Breast epithelium (tissue), 4 donors: Measurements from ENCODE around the gene ARHGAP27. TPM values are rescaled to one million over a fixed set of nuclear protein-coding genes. Genes with fewer than 3 reads are reported as not detected.
A peak's percentile ranks its signal among the peaks of the same experiment; 100 is the strongest.

Experiments
- DNase-seq, 2 donors: peaks; one replicate each; pipeline ENCODE4 v3.0.0-alpha.2; 2019; ENCODE audit warnings: low spot score in 2 of 2
- H3K27ac ChIP-seq, 2 donors: fragments of 200-600 bp; sonication (generic) in 1 of 2; one replicate each; pipeline ENCODE4 v1.5.1; 2016 to 2019; ENCODE audit warnings: mild to moderate bottlenecking in 1 of 2
- H3K27me3 ChIP-seq, 2 donors: fragments of 200-600 bp; sonication (generic) in 1 of 2; one replicate each; pipeline versions ENCODE4 v1.5.1 to v1.6.0; 2017 to 2019; ENCODE audit warnings: control low read depth in 1 of 2, mild to moderate bottlenecking in 1 of 2
- H3K36me3 ChIP-seq: fragments of 200-600 bp; one replicate; pipeline ENCODE4 v1.5.1; 2019
- H3K4me1 ChIP-seq, 2 donors: fragments of 200-600 bp; sonication (generic); one replicate each; pipeline ENCODE4 v1.5.1; 2016 to 2019; ENCODE audit warnings: control low read depth in 1 of 2
- H3K4me3 ChIP-seq, 3 donors: fragments of 200-600 bp; sonication (generic); 1 replicate in 2 of 3; 2 replicates in 1 of 3; pipeline ENCODE4 v1.5.1; 2016 to 2019; ENCODE audit warnings: mild to moderate bottlenecking in 3 of 3, moderate library complexity in 2 of 3
- H3K9me3 ChIP-seq, 2 donors: fragments of 200-600 bp; sonication (generic) in 1 of 2; one replicate each; pipeline ENCODE4 v1.5.1; 2016 to 2019; ENCODE audit warnings: control low read depth in 1 of 2
- POLR2A ChIP-seq: fragments of 450-650 bp; IDR thresholded peaks from one replicate; pipeline ENCODE4 v1.6.1; 2016; ENCODE audit warnings: antibody characterized with exemption, mild to moderate bottlenecking, moderate library complexity
- POLR2AphosphoS5 ChIP-seq, 3 donors: sonication (generic); formaldehyde crosslinking; IDR thresholded peaks; one replicate each; pipeline ENCODE4 v1.6.1; 2017; ENCODE audit warnings: antibody characterized with exemption in 3 of 3
- intact Hi-C: fragments of 100-400 bp; cut with DNase I; formaldehyde crosslinking; loops from one replicate; pipeline ENCODE4 v1.15.1; 2023; ENCODE audit warnings: low total_unique reads
- total RNA-seq, 3 donors: library from RNA; depleted of rRNA; stranded (reverse); fragments of >200 nt; gene quantifications; one replicate each; pipeline ENCODE4 v1.1.0, GENCODE V29; 2016
- TF ChIP-seq, protein P1 (sequence below), 3 donors: fragments of 450-650 bp; IDR thresholded peaks; one replicate each; pipeline ENCODE4 v1.5.1; 2016 to 2017; ENCODE audit warnings: antibody characterized with exemption in 3 of 3, mild to moderate bottlenecking in 3 of 3, moderate library complexity in 3 of 3

The ARHGAP27 gene
- total RNA-seq, 3 donors from 2014 or later, result 17.3 to 28.8 (median 17.6) TPM

DNA sequence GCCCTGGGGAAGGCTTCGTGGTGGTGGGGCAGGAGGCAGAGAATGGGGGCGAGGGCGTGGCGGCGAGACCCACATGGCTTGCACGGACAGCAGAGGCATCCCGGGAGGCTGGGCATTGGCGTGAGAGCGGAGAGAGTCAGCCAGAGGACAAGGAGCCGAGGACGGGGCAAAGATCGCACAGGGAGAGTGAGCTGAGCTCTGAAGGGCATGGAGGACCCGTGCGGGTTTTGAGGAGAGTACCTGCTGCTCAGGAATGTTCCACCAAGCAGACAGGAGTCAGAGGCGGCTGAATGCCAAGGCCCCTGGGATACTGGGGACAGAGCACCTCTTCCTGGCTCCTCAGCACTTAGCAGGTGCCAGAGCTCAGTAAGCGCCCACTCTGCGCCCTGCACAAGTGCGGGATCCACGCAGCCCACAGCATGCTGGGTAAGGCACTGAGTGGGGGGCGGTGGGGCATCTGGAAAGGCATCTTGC, 47.8 kb downstream of the ARHGAP27 start:
- H3K36me3 ChIP-seq, result no peaks in the 10 kb centered on the region
- H3K4me3 ChIP-seq, result no peak overlapping the region
- DNase-seq, result peak in 1 of 2 donors; percentile 72
- intact Hi-C loops, result loop anchor here (5.0 kb wide), 1 partner anchor 163 kb away; the partner anchor contains the start of gene FMNL1
- no peaks in the 10 kb centered on the region for H3K9me3 ChIP-seq
- TF ChIP-seq POLR2A, result no peak
- no peaks in the 10 kb centered on the region for H3K27me3 ChIP-seq
- peaks cover 0 to 14% of the 10 kb centered on the region in 2 donors for H3K4me1 ChIP-seq
- no peak overlapping the region for H3K27ac ChIP-seq

DNA sequence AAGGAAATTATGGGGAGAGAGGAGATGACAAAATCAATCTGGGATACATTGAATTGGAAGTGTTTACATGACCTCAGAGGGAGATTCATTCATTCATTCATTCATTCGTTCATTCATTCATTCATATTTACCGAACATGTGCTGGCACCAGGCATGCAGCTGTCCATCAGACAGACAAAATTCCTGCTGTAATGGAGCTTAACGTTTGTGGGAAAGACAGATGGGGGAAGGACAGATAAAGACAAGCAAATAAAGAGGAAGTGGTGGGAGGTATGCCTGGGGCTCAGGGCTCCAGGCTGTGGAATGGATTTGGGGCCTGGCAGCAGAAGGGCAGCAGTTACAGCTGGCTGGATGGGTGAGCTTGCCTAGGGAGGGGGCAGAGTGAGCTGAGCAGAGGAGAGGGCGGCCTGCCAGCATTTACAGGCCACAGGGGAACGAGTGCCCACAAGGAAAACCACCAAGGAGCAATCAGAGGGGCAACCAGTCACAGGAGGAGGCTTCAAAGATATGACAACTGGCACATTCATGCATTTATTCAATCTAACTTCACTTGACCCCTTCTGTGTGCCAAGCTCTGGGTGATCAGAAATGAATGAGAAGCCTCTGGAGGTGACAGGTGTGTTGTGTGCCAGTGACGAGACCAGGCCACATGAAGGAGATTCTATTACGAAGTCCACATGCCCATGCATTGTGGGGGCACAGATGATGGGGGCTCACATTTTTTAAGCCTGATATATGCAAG, 48.5 kb downstream of the ARHGAP27 start:
- H3K36me3 ChIP-seq, result no peaks in the 10 kb centered on the region
- intact Hi-C loops, result no loop called here
- no peak for DNase-seq

DNA sequence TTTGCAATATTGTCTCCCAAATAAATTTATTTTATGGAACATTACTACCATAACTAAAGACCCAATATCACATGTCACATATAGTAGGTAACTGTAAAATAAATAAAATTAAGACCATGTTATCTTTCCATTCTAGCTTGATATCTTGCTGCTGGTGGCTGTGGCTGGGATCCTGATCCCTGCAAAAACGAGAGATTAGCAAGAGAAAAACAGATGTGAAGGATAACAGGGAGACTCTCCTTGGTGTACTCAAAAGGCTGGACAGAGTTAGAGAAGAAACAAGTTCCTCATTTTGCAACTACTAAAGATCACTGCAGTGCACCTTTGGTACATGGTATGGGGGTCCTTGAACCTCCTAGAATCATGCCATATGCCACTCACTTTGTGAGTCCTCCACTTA, 49.7 kb downstream of the ARHGAP27 start:
- Histone ChIP-seq H3K27ac (no peak overlapping the region), H3K27me3 (no peaks in the 10 kb centered on the region), H3K4me1 (peaks cover 0 to 14% of the 10 kb centered on the region in 2 donors), H3K9me3 (no peaks in the 10 kb centered on the region), H3K4me3 (no peak overlapping the region), H3K36me3 (no peaks in the 10 kb centered on the region)
- no peak for DNase-seq
- no peak for TF ChIP-seq POLR2A
- no peak for TF ChIP-seq POLR2AphosphoS5 (IDR thresholded peaks at IDR 0.05)
- TF ChIP-seq, protein P1, sequence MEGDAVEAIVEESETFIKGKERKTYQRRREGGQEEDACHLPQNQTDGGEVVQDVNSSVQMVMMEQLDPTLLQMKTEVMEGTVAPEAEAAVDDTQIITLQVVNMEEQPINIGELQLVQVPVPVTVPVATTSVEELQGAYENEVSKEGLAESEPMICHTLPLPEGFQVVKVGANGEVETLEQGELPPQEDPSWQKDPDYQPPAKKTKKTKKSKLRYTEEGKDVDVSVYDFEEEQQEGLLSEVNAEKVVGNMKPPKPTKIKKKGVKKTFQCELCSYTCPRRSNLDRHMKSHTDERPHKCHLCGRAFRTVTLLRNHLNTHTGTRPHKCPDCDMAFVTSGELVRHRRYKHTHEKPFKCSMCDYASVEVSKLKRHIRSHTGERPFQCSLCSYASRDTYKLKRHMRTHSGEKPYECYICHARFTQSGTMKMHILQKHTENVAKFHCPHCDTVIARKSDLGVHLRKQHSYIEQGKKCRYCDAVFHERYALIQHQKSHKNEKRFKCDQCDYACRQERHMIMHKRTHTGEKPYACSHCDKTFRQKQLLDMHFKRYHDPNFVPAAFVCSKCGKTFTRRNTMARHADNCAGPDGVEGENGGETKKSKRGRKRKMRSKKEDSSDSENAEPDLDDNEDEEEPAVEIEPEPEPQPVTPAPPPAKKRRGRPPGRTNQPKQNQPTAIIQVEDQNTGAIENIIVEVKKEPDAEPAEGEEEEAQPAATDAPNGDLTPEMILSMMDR (IDR thresholded peaks at IDR 0.05), result no peak
- intact Hi-C loops, result no loop called here

More for the DNA sequence above, 48.5 kb downstream of the ARHGAP27 start:
- Histone ChIP-seq H3K27ac (no peak overlapping the region), H3K9me3 (no peaks in the 10 kb centered on the region), H3K27me3 (no peaks in the 10 kb centered on the region), H3K4me1 (peaks cover 0 to 14% of the 10 kb centered on the region in 2 donors), H3K4me3 (no peak overlapping the region)
- TF ChIP-seq, protein P1 (IDR thresholded peaks at IDR 0.05), result no peak
- TF ChIP-seq POLR2AphosphoS5 (IDR thresholded peaks at IDR 0.05) (no peak), POLR2A (no peak)

DNA sequence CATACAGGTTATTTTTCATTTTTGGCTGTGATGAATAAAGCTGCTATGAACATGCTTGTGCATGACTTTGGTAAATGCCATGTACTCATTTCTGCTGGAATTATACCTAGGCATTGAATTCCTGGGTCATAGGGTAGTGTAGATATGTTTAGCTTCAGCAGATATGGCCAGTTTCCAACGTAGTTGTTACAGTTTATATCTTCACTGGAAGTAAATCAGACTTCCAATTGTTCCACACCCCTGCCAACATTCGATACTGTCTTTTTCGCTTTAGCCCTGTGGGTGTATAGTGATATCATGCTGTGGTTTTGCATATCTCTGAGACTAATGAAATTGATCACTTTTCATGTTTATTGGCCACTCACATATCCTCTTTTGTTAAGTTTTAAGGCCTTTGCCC, 50.4 kb downstream of the ARHGAP27 start:
- H3K9me3 ChIP-seq, result no peaks in the 10 kb centered on the region
- H3K36me3 ChIP-seq, result no peaks in the 10 kb centered on the region
- H3K27ac ChIP-seq, result no peak overlapping the region
- H3K27me3 ChIP-seq, result no peaks in the 10 kb centered on the region
- no peak for DNase-seq
- TF ChIP-seq, protein P1 (IDR thresholded peaks at IDR 0.05), result no peak
- no peak for TF ChIP-seq POLR2A
- intact Hi-C loops, result no loop called here
- no peak overlapping the region for H3K4me3 ChIP-seq
- H3K4me1 ChIP-seq, result peaks cover 0 to 14% of the 10 kb centered on the region in 2 donors

DNA sequence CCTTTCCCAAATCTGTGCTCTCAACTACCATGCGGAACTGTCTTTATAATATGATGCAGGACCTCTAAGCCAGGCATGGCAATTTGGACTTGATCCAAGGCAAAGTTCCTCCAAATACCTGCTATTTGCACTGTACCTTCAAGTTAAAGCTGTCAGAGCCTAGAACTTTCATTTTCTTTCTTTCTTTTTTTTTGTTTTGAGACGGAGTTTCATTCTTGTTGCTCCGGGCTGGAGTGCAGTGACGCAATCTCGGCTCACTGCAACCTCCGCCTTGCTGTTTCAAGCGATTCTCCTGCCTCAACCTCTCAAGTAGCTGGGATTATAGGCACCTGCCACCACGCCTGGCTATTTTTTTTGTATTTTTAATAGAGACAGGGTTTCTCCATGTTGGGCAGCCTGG, 51.7 kb downstream of the ARHGAP27 start:
- Histone ChIP-seq H3K9me3 (no peaks in the 10 kb centered on the region), H3K4me3 (no peak overlapping the region), H3K4me1 (peaks cover 0 to 14% of the 10 kb centered on the region in 2 donors), H3K36me3 (no peaks in the 10 kb centered on the region), H3K27me3 (no peaks in the 10 kb centered on the region), H3K27ac (no peak overlapping the region)
- intact Hi-C loops, result no loop called here
- no peak for DNase-seq
- TF ChIP-seq, protein P1 (IDR thresholded peaks at IDR 0.05), result no peak
